GM21619 (cell line): Measurements from ENCODE around the gene UNK.

Experiments used
- ATAC-seq: cut with Tn5 transposase; IDR thresholded peaks from one replicate; pipeline ENCODE4 v1.9.1; 2021; ENCODE audit not compliant: unreplicated experiment

Gene UNK

GRCh38 chr17:75831032-75831571 lies 46.5 kb downstream of the UNK start:
- ATAC-seq = no peak

DNA sequence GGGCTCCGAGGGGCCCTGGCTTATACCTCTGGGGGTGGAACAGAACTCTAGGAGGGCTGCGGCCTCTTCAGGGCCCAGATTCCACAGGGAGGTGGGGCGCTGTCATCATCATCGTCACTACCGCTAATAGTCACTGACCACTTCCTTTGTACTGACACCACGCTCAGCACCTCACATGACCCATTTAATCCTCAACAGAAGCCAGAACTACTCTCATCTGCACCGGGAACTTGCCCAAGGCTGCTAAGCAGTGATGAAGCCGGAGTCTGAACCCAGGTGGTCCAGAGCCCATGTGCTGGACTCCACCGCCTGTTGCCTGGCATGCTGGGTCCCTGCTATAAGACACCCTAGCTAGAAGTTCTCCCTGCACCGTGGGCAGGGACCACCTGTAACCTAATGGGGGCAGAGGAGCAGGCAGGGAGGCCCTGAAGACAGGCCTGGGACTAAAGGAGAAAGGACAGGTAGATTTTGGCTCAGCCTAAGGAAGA lies 47.6 kb downstream of the UNK start:
- no peak for ATAC-seq

DNA sequence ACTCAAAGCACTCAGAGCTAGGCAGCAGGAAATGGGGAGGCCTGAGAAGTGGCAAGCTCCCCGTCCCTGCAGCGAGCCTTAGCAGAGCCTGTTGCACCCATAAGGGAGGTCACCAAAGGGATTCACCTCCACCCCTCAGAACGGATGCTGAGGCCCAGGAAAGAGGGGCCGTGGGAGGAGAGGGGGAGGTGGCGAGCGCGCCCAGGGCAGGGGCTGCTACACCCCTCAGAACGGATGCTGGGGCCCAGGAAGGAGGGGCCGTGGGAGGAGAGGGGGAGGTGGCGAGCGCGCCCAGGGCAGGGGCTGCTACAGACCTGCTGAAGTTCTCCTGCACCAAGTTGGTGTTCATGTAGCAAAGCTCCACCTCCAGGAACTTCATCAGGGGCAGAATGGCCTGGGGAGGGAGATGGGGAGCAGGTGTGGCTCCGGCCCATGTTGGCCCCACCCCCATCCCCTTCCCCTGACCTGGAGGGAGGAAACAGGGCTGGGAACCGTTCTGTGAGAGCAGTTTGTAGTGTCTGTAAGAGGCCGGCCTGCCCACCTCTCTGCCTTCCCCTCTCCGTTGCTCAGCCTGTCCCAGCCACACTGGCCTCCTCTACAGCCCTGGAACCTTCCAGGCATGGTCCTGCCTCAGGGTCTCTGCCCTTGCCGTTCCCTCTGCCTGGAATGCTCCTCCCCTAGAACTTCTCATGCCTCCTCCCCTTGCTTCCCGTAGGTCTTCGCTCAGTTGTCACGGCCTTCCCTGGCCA lies 48.2 kb downstream of the UNK start:
- no peak for ATAC-seq

GRCh38 chr17:75834279-75834920 lies 49.8 kb downstream of the UNK start:
- ATAC-seq = no peak

- no peak for ATAC-seq
Measured at GRCh38 chr17:75834928-75835653, 50.5 kb downstream of the UNK start.

DNA sequence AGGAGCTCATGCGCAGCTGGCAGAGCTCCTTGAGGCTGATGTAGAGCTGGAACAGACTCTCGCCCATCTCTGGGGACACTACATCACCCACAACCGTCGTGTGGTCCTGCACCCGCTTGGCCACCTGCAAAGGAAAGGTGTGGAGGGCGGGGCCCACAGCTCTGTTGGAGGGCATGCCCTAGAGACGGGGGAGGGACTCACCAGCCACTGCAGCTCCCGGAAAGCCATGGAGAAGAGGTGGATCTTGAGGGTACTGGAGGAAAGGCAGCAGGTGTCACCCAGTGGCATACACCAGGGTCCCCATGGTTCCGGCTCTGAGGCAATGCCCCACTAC lies 51.0 kb downstream of the UNK start:
- no peak for ATAC-seq

DNA sequence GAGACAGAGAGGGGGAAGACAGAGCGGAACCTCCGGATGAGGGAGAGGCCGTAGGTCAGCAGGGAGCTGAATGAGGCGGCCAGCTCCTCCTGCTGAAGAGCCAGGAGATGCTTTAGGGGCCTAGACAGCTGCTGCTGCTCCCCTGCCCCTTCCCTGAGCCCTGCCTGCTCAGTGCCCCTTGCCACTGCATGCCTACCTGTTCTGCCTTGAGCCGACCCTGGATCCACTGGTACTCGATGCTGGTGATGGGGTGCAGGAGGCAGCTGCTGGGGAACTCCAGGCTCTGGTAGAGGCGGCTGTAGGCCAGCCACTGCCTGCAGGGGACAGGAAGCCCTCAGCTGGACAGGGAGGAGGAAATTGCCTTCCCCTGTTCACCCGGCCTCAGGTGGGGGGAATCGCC lies 52.0 kb downstream of the UNK start:
- no peak for ATAC-seq

- ATAC-seq = no peak
Measured at GRCh38 chr17:75837899-75838298, 53.3 kb downstream of the UNK start.

GRCh38 chr17:75838410-75838809 lies 53.8 kb downstream of the UNK start:
- ATAC-seq = no peak

GRCh38 chr17:75839942-75840798 lies 55.6 kb downstream of the UNK start:
- ATAC-seq = no peak

- no peak for ATAC-seq
Measured at GRCh38 chr17:75840799-75841164, 56.2 kb downstream of the UNK start.

- no peak for ATAC-seq
Measured at GRCh38 chr17:75842411-75842810, 57.8 kb downstream of the UNK start.

- no peak for ATAC-seq
Measured at GRCh38 chr17:75842963-75843576, 58.5 kb downstream of the UNK start.

DNA sequence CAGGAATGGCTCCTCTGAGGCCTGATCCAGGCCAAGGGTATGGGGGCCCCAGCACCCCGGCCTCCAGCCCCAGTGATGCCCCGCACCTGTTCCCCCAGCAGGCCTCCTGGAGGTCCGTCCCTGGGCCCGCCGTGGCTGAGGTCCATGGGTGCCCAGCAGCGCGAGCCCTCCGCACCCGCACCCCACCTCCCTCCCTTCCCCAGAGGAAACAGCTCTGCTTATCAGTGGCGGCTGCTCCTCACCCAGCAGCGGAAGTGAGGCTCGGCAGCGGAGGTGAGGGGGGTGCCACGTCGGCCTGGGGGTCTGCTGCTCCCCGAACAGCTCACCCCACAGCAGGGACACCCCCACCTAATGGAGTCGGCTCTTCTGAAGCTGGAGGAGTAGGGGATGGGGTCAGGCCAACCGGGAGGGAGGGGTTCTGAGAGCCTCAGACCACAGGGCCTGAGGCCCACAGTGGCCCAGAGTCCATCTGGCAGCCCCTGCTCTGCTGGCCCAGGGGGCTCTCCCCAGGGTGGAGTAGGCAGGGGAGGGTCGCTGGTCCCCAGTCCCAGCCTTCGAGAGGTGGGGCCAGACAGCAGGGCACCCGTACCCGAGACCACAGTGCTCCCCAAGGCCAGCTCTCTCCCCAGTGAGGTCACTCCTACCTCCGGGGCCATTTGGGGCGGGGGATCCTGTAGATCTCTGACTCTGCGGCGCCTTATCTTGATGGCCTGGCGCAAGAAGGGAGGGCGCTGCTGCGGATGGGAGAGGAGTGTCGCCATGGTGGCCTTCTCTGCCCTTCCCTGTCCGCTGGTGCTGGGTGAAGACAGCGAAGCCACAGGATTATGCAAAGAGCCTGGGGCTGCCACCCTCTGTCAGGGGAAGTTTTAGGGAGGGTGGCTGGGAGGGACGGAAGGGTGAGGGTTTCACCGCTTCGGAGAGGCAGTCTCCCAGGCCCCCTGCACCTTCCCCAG lies 59.2 kb downstream of the UNK start, which contains the start of gene UNC13D:
TSS of gene UNC13D (minus strand) at position 828 of the 953 bp plus-strand sequence. CDS start at position 761, 67 bp downstream.
- ATAC-seq = peak; percentile 18

DNA sequence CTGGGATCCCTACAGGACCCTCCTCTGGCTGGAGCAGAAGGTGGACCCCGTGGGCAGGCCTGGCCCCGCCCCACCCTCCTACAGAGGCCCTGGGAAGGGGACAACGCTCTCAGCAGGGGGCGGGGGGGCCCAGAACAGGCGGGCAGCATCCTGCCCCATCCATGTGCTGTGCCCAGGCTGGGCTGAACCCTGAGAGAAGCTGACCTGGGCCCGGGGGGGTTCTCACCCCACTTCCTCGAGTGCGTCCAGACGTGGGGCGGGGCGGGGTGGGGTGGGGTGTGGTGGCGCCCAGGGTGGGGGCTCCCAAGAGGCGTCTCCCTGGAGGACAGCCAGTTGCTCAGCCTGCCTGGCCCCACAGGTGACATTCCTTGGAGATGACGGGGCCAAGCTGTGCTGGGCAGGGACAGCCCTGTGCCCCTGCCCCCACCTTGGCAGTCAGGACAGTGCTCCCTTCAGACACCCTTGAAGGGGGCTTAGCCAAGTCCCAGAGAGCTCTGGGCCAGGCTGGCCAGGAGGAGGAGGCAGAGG lies 60.0 kb downstream of the UNK start:
- no peak for ATAC-seq

GRCh38 chr17:75845058-75845711 lies 60.6 kb downstream of the UNK start:
- peak; percentile 60 for ATAC-seq

GRCh38 chr17:75845933-75846691 lies 61.5 kb downstream of the UNK start:
- ATAC-seq = no peak
